Activated CD4-positive, alpha-beta T cell treated with anti-CD3 and anti-CD28 coated beads, Interleukin-2, amount 50 U/mL, for 1 hour (primary cell): Measurements from ENCODE around the gene TMEM154.
"Not testable (repeated sequence)": the region's sequence is repeated elsewhere in the genome, so short reads cannot be mapped to it uniquely, and the experiment has no call there.

ENCODE experiments used
- DNase-seq: peaks from one replicate; pipeline ENCODE4 v3.0.0-alpha.2; 2020

The TMEM154 gene

GRCh38 chr4:152665691-152666395, 14.0 kb downstream of the TMEM154 start:
- no peak for DNase-seq

- not testable (repeated sequence) for DNase-seq
These were observed 15.8 kb downstream of the TMEM154 start for GRCh38 chr4:152664067-152664378.

DNA sequence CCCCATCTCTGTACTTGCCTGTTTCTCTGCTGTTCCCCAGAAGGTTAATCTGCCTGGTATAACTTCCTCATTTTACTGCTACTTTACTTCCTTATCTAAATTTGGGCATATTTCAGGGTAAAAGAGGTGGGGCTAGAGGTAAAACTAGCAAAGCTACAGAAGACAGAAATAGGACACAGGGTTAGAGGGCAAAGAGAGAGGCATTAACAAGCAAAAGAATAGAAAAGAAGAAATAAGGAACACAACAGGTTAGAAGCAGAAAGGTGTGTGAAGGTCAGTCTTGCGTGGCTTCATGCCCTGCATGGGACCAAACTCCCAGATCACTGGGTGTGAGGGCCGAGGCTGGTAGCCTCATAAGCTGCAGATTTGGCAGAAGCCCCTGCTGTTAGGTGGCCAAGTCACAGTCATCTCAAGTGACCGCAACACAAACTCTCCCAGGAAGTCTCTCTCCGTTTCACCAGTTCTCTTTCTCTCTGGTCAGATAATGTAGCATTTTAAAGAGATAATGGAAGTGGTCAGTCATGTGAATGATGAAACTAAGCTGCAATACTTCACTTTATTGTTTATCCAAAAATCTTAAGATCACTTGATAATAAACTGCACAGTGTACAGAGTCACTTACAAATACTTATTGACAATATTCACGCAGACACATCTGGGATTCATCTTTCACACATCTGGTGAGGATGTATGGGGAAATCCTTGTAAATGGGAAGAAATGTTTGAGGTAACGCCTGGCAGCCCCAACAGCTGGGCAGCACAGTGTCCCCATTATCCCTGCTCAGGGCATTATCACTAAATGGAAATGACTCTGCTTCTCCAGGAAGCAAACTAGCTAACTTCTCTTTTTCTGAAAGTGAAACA, 16.4 kb downstream of the TMEM154 start:
- DNase-seq = no peak

DNA sequence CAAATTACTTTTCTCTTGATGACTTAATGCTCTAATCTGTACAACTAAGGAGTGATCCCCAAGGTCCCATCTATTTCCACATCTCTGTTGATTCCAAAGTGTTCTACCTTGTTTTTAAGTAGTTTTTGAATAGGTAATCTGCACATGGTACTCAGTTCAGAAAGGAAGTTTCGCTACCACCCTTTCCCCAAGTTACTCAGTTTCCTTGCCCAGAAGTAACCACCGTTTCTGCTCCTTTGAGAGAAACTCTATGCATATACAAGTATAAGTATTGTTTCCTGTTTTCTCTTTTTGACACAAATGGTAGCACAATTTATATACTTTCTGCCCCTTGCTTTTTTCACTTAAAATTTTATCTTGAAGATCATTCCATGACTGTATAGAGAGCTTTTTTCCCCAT, 18.1 kb downstream of the TMEM154 start:
- no peak for DNase-seq

GRCh38 chr4:152660526-152660925, 19.3 kb downstream of the TMEM154 start:
- DNase-seq = no peak

DNA sequence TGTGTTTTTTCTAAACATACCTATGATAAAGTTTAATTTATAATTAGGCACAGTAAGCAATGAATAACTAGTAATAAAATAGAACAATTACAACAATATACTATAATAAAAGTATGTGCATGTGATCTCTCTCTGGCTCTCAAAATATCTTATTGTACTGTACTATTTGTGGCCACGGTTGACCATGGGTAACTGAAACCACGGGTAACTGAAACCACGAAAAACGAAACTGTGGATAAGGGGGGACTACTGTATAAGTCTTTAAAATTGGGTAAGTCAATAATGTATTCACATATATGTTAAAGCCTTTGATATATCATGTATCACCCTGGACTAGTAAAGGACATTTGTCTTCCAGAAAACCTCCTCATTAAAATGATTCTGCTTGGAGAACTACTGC, 20.0 kb downstream of the TMEM154 start:
- no peak for DNase-seq

DNA sequence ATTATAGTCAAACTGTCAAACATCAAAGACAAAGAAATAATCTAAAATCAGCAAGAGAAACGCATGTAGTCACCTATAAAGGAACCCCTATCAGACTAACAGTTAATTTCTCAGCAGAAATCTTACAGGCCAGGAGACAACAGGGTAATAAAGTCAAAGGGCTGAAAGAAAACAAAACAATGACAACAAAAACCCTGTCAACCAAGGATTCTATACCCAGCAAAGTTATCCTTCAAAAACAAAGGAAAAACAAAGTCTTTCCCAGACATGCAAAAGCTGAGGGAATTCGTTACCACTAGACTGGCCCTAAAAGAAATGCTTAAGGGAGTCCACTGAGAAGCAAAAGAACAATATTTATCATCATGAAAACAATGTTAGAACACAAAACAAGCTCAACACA, 22.1 kb downstream of the TMEM154 start:
- no peak for DNase-seq

- no peak for DNase-seq
These were observed 24.3 kb downstream of the TMEM154 start for GRCh38 chr4:152655272-152656129.

GRCh38 chr4:152652102-152652501, 27.7 kb downstream of the TMEM154 start:
- no peak for DNase-seq

DNA sequence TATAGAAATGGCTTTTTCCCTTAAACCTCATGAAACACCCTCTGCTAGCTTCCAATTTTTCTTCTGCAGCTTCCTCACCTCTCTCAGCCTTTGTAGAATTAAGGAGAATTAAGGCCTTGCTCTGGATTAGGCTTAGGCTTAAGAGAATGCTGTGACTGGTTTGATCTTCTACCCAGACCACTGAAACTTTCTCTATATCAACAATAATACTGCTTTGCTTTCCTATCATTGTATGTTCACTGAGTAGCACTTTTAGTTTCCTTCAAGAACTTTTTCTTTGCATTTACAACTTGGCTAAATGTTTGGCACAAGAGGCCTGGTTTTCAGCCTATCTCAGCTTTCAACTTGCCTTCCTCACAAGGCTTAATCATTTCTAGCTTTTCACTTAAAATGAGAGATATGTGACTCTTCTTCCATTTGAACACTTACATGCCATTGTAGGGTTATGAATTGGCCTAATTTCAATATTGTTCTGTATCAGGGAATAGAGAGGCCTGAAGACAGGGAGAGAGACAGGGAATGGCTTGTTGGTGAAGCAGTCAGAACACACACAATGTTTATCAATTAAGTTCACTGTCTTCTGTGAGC, 28.2 kb downstream of the TMEM154 start:
- DNase-seq = no peak

DNA sequence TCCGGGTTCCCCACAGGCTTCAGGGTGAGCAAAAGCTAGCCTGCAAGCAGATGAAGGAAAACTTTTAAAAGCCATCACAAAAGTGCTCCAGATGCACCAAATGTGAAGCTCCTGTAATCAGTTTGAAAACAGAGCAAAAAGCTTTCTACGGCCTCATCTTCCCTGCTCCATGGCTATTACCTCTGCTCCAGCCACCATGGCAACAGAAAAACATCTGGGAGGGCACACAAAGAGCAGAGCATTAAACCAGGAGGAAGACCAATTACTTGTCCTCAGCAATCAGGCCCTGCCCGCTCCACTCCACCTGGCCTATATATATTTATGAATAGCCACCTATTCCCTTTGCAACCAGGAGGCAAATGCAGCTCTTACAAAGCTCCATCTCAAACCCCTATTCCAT, 33.6 kb downstream of the TMEM154 start:
- no peak for DNase-seq

- DNase-seq = no peak
These were observed 35.7 kb downstream of the TMEM154 start for GRCh38 chr4:152644130-152644529.

DNA sequence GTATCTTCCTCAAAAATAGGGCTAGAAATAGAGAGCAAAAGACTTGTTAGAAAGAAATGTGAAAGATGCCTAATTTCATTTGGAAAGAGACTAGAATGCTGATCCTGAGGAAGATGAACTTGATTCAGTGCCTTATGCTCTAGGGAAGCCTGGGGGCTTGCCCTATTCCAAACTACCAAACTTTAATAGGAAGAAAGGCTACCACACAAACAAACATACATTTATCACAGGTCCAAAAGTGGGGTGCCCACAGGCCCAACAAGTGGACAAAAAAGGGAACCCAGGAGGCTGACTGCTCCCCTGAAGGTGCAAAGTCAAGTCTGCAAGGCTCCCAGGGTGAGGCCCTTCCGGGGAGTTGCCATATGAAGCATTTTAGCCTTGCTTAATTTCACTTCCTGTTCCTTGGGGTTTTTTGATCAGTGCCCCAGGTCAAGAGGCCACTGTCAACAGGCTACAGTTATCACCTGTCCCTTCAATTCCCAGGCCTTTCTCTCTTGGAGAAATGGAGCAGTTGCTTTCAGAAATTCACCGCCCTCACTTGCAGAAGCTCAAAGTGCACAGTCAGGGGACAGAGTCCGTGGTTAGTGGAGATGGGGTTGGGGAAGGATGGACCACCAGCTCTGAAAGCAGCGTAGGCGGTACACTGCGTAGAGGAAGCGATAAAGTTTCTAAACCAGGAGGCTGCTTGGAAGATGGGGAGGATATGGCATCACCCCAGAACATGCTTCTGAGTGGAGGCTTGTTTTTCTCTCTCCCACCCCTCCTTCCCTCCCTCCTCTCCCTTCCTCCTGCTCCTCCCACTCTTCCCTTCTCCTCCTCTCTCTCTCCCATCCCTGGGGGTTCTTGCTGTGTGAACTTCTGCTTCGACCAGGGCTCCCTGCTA, 36.4 kb downstream of the TMEM154 start:
- DNase-seq = no peak

DNA sequence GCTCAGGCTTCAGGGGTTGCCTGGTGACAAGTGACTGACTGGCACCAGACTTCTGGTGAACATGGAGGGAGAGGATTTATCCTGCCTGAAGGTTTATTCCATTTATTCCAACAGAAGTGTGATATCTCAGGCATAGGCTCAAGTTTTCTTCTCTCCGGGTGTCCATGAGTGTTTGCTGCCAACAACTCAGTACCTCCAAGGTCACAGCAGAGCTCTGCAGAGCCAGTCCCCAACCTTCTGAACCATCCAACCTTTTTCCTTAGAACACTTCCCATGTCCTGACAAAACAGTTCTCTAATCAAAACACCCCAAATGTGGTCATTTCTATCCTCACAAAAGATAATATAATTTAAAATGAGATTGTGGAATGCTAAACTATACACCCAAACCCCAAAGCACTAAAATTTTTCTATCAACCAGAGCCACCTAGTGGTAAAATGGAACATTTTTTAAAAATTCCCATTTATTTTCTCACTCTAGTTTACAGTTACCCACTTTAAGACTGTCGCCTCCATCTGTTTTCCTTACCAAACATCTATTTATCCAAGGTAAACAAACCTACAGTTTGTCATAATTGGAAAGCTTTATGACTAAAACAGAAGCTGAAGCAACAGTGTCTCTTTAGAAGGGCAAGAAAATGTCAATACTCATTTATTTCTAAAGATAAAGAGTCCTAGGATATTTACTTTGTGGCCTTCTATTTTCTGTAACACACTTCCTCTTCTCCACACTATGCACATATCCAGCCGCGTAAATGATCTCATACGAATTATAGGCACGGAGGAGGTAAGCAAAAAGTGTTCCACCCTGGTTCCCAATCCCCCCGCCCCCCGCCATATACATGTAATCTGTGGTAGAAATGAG, 39.5 kb downstream of the TMEM154 start:
- no peak for DNase-seq

- no peak for DNase-seq
These were observed 43.9 kb downstream of the TMEM154 start for GRCh38 chr4:152635851-152636250.

DNA sequence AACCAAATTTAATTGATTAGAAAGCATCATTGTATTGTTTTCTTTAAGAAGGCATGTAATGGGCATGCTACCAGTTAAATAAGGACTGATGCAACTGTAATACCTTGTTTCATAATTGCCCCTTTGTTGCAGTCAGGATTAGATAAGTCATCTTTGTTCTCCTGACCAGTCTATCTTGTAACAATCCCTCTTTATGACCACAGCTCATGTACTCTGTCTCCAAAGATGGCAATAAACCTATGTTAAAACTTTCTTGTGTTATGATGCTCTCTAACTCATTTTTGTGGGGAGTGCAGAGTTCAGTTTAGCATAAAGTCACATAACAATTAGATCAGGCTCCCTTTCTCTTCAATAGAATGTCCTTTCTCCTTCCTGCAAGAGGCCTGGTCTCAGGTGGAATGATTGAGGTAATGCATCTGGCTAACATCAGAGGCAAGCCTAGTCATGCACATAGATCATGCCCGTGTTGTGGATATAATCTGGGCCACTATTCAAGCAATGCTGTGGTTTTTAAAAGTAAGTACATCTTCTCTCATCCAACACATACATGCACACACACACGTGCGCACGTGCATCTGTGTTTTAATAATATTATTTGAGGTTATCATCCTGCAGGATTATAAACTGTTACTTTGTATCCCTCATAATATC, 45.6 kb downstream of the TMEM154 start:
- DNase-seq = no peak

DNA sequence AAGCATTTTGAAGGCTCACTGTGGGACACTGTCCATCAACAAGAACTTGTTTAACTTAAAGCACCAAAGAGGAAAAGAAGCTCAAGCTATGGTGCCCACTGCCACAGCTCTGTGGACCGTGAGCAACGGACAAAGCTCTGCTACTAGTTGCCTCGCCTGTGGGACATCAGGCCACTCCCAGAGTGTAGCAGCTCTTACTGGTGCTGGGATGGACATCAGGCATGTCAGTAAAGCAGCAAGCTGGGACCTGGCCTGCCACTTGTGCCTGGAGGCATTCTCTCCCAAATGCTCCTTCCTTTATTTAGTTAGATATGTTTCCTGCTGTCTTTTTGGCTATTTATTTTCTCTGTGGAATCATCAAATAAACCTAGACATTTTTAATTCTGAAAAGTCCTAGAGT, 46.7 kb downstream of the TMEM154 start:
- DNase-seq = no peak

GRCh38 chr4:152630324-152630723, 49.5 kb downstream of the TMEM154 start:
- no peak for DNase-seq

GRCh38 chr4:152629908-152630307, 49.9 kb downstream of the TMEM154 start:
- DNase-seq = no peak

DNA sequence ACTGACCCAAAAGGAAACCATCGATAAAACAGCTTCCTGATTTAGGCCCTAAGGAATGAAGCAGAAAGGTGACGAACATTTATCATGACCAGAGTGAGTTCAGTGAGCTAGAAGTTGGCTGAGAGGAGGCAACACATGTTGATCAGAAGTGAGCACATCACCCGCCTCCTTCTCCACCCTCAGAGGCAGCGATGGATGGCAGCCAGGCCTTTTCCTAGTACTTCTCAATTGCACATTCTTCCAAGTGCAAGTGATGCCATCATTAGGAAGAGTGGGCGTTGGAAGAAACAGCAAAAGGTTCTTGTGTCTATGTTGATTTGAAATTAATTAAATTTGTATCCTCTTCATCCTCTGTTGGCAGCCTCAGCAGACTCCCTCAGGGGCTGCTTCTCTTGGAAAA, 51.7 kb downstream of the TMEM154 start:
- no peak for DNase-seq

- DNase-seq = no peak
These were observed 53.0 kb downstream of the TMEM154 start for GRCh38 chr4:152626790-152627189.
